Thoracic aorta (tissue), 2 donors: ENCODE data around the gene TEAD1. TPM values are rescaled to one million over a fixed set of nuclear protein-coding genes. Genes with fewer than 3 reads are reported as not detected.

Experiments used
- ATAC-seq: fragments of 150-250 bp; one replicate; pipeline ENCODE4 v1.8.0; 2017; ENCODE audit warnings: low read depth; ENCODE audit not compliant: insufficient number of reproducible peaks, low FRiP score
- DNase-seq: peaks from one replicate; pipeline ENCODE4 v3.0.0-alpha.2; 2020; ENCODE audit warnings: low spot score
- H3K27ac ChIP-seq, 2 donors: fragments of 200-600 bp; sonication (generic); 1 replicate in 1 of 2; 2 replicates in 1 of 2; pipeline ENCODE4 v1.5.1; 2016; ENCODE audit warnings: mild to moderate bottlenecking in 2 of 2, moderate library complexity in 2 of 2
- H3K27me3 ChIP-seq: fragments of 200-600 bp; sonication (generic); replicated peaks from 2 replicates; pipeline ENCODE4 v1.6.0; 2016; ENCODE audit warnings: mild to moderate bottlenecking; ENCODE audit not compliant: insufficient read depth
- H3K36me3 ChIP-seq: fragments of 200-600 bp; sonication (generic); one replicate; pipeline ENCODE4 v1.5.1; 2016
- H3K4me1 ChIP-seq, 2 donors: fragments of 200-600 bp; sonication (generic); 1 replicate in 1 of 2; 2 replicates in 1 of 2; pipeline versions ENCODE4 v1.5.1 to v1.6.0; 2016; ENCODE audit warnings: low read depth in 2 of 2, mild to moderate bottlenecking in 1 of 2; ENCODE audit not compliant: control insufficient read depth in 1 of 2
- H3K4me3 ChIP-seq: fragments of 200-600 bp; sonication (generic); 2 replicates; pipeline ENCODE4 v1.5.1; 2016; ENCODE audit warnings: mild to moderate bottlenecking
- H3K9me3 ChIP-seq: fragments of 200-600 bp; sonication (generic); 2 replicates; pipeline ENCODE4 v1.5.1; 2016
- total RNA-seq, 2 donors: library from RNA; depleted of rRNA; stranded (reverse); fragments of >200 nt; gene quantifications; one replicate each; pipeline versions ENCODE4 v1.1.0 to v1.2.3, GENCODE V29; 2016
- TF ChIP-seq, protein P1 (sequence below): fragments of 200-600 bp; sonication (generic); IDR thresholded peaks from one replicate; pipeline ENCODE4 v1.5.1; 2019; ENCODE audit warnings: antibody characterized with exemption

The TEAD1 gene
- total RNA-seq, 2 donors from 2014 or later, result 57.3 to 164 TPM

- H3K36me3 ChIP-seq, result no peaks in the 10 kb centered on the region
- DNase-seq, result no peak
- H3K4me3 ChIP-seq, result peak overlapping the region; percentile 86
- H3K27me3 ChIP-seq, result no peaks in the 10 kb centered on the region
- H3K4me1 ChIP-seq, result peaks cover 7 to 35% of the 10 kb centered on the region in 2 donors
- TF ChIP-seq, protein P1, sequence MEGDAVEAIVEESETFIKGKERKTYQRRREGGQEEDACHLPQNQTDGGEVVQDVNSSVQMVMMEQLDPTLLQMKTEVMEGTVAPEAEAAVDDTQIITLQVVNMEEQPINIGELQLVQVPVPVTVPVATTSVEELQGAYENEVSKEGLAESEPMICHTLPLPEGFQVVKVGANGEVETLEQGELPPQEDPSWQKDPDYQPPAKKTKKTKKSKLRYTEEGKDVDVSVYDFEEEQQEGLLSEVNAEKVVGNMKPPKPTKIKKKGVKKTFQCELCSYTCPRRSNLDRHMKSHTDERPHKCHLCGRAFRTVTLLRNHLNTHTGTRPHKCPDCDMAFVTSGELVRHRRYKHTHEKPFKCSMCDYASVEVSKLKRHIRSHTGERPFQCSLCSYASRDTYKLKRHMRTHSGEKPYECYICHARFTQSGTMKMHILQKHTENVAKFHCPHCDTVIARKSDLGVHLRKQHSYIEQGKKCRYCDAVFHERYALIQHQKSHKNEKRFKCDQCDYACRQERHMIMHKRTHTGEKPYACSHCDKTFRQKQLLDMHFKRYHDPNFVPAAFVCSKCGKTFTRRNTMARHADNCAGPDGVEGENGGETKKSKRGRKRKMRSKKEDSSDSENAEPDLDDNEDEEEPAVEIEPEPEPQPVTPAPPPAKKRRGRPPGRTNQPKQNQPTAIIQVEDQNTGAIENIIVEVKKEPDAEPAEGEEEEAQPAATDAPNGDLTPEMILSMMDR, result no peak
- H3K27ac ChIP-seq, result no peak overlapping the region
- no peaks in the 10 kb centered on the region for H3K9me3 ChIP-seq
- ATAC-seq, result no peak
Measured at GRCh38 chr11:12677131-12677530, 2.9 kb downstream of the TEAD1 start.

DNA sequence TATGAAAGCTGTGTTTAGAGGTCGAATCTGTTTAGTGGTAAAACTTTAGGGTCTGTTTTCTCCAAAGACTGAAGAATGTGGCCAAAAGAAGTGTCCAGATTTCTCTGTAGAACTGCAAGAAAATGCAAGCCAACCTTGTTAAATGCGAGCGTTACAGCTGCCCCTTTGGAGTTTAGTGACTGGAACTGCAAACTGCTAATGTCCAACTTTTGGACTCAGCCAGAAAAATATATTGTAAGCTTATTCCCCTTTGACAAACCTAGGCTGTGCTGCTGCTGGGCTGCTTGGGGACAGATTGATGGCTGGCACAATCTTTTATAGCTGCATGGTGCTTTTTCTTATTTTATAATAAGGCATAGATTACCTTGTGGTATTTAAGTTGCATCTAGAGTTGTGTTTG lies 3.9 kb downstream of the TEAD1 start:
- Histone ChIP-seq H3K36me3 (no peaks in the 10 kb centered on the region), H3K27me3 (no peaks in the 10 kb centered on the region), H3K9me3 (no peaks in the 10 kb centered on the region), H3K27ac (no peak overlapping the region), H3K4me1 (peaks cover 7 to 35% of the 10 kb centered on the region in 2 donors), H3K4me3 (no peak overlapping the region)
- TF ChIP-seq, protein P1, result no peak
- ATAC-seq (no peak), DNase-seq (no peak)

DNA sequence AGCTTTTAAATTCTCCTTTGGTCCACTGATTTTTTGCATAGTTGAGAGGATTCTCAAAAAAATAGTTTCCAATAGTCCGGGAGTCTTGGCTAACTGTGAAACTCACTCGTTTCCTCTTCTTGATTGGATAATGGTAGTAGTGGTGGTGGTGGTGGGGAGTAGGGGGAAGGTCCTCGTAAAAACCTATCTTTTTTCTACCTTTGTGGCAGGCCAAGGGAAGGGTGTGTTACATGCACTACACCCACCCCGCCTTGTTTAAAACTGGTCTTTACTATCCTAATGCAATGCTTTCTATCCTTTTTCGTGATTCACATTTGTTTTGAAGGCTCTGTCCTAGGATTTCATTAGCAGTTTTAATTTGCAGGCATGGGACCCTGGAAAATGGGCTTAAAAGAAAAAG lies 4.8 kb downstream of the TEAD1 start:
- Histone ChIP-seq H3K27me3 (no peaks in the 10 kb centered on the region), H3K36me3 (no peaks in the 10 kb centered on the region), H3K9me3 (no peaks in the 10 kb centered on the region), H3K4me3 (no peak overlapping the region), H3K27ac (no peak overlapping the region), H3K4me1 (peaks cover 7 to 35% of the 10 kb centered on the region in 2 donors)
- no peak for ATAC-seq
- no peak for DNase-seq
- TF ChIP-seq, protein P1, result no peak

DNA sequence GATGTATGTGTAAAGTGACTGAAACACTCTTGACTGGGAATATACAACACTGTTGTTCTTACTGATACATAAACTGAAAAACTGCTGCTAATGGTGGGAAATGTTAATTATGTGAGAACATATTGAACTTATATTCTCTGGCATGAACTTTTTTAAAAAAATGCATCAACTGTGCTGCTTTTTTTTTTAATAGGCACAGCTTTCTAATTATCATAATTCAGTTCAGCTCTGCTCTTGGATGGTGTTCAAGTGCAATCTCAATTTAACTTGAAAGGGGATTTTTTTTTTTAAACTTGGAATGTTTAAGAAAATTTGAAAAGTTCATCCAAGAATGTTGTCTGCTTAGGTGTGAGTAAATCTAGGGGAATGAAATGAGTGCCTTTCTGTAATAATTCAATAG lies 5.2 kb downstream of the TEAD1 start:
- Histone ChIP-seq H3K27me3 (no peaks in the 10 kb centered on the region), H3K4me3 (no peak overlapping the region), H3K36me3 (no peaks in the 10 kb centered on the region), H3K27ac (no peak overlapping the region), H3K9me3 (no peaks in the 10 kb centered on the region), H3K4me1 (peaks cover 7 to 35% of the 10 kb centered on the region in 2 donors)
- TF ChIP-seq, protein P1, result no peak
- ATAC-seq (no peak), DNase-seq (no peak)

DNA sequence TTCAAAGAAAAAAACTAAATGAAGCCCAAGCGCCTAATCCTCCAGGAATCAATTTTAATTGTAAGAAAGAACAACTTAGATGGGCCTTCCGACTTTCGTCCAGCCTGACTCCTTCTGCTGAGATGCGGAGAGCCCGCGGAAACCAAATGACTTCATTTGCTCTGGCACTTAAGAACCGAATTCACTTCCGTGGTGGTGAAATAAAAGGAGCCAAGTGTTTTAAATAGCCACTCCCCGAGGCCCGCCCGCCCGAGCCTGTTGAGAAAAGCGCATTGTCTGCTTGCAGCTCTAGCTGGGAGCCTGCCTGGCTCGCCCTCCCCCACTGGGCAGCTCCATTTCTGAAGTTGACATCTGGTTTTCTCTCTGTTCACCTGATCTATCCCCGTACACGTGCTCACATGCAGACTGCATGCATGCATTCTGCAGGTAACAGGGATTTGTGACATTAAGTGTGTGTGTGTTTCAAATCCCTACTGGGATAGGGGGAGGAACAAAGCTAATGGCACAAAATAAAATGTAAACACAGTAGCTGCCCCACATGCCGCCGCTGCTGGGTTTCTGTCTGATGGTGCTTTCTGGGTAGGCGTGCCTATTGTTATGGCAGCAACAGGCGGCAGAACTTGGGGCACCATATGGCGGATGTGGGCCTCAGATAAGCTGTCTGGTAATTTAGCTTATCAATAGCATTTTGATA lies 6.2 kb downstream of the TEAD1 start:
- peak; percentile 18 for DNase-seq
- H3K36me3 ChIP-seq, result no peaks in the 10 kb centered on the region
- H3K27me3 ChIP-seq, result no peaks in the 10 kb centered on the region
- H3K9me3 ChIP-seq, result no peaks in the 10 kb centered on the region
- H3K4me3 ChIP-seq, result peak overlapping the region; percentile 42
- peaks cover 7 to 43% of the 10 kb centered on the region in 2 donors for H3K4me1 ChIP-seq
- no peak for ATAC-seq
- peak overlapping the region in 1 of 2 donors; percentile 47 for H3K27ac ChIP-seq
- TF ChIP-seq, protein P1, result no peak
